K562 (cell line): Measurements from ENCODE around the gene MBNL1. TPM values are rescaled to one million over a fixed set of nuclear protein-coding genes. Genes with fewer than 3 reads are reported as not detected.

Experiments used
- ATAC-seq: fragments of 200-7000 bp; cut with Tn5 transposase; 3 replicates; pipeline ENCODE4 v1.9.1; 2020; ENCODE audit warnings: moderate library complexity
- BruUV-seq: library from RNA; stranded (reverse); fragments of 400-500 nt; replicated peaks from 2 replicates; lab custom pipeline; 2021; lab: Mats Ljungman, UMichigan
- CTCF ChIA-PET: fragments of 300-600 bp; formaldehyde crosslinking; extraction: SDS; loops from one replicate; lab custom pipeline; 2021; ENCODE audit warnings: low intra/inter-chr PET ratio; lab: Yijun Ruan, JAX
- POLR2A ChIA-PET: fragments of 300-600, 350-650 bp; sonication (Branson Sonifier 250); formaldehyde crosslinking; extraction: SDS; loops from one replicate; lab custom pipeline; 2021; ENCODE audit warnings: antibody characterized with exemption, inconsistent platforms; lab: Yijun Ruan, JAX
- DNase-seq, 4 experiments: peaks; one replicate each; pipeline versions ENCODE4 v3.0.0 to v3.0.0-alpha.2; 2011 to 2018; ENCODE audit warnings: low spot score in 3 of 4, mixed read lengths in 3 of 4; ENCODE audit errors: extremely low read depth in 1 of 4
- FAIRE-seq: peaks from 2 replicates; lab custom pipeline; 2011; peaks lifted over from hg19 to GRCh38; lab: Jason Lieb, UNC
- H2AFZ ChIP-seq: 2 replicates; pipeline ENCODE4 v1.6.0; 2011; ENCODE audit warnings: low read depth, low read length, control low read depth, inconsistent platforms
- H3K27ac ChIP-seq: fragments of 200-600 bp; 3 replicates; pipeline ENCODE4 v1.8.0; 2011; ENCODE audit warnings: low read depth, mild to moderate bottlenecking, control low read depth, inconsistent platforms, low read length, moderate library complexity, mixed read lengths; ENCODE audit errors: extremely low read depth
- H3K27me3 ChIP-seq, 2 experiments: fragments of 300-600 bp in 1 of 2; 2 replicates in 1 of 2; 3 replicates in 1 of 2; pipeline versions ENCODE4 v1.6.0 to v1.8.0; 2011; ENCODE audit warnings: inconsistent platforms in 2 of 2, low read length in 2 of 2, mild to moderate bottlenecking in 1 of 2, mixed read lengths in 1 of 2, moderate library complexity in 1 of 2; ENCODE audit not compliant: control insufficient read depth in 2 of 2, insufficient read depth in 2 of 2
- H3K36me3 ChIP-seq: fragments of 300-600 bp; 3 replicates; pipeline ENCODE4 v1.8.0; 2011; ENCODE audit warnings: mild to moderate bottlenecking, low read length, inconsistent platforms; ENCODE audit not compliant: control insufficient read depth, insufficient read depth
- H3K4me1 ChIP-seq, 2 experiments: fragments of 200-600 bp in 1 of 2; replicated peaks in 1 of 2; 2 replicates in 1 of 2; 3 replicates in 1 of 2; pipeline versions ENCODE4 v1.5.1 to v1.8.0; 2011; ENCODE audit warnings: inconsistent platforms in 2 of 2, low read length in 2 of 2, mild to moderate bottlenecking in 1 of 2, mixed read lengths in 1 of 2, moderate library complexity in 1 of 2; ENCODE audit not compliant: control insufficient read depth in 2 of 2, insufficient read depth in 2 of 2
- H3K4me2 ChIP-seq: 2 replicates; pipeline ENCODE4 v1.6.1; 2011; ENCODE audit warnings: low read length, control low read depth, inconsistent platforms, mixed read lengths; ENCODE audit not compliant: insufficient read depth
- H3K4me3 ChIP-seq: fragments of 200-600 bp; sonication (generic), shearing (Covaris generic); 2 replicates; pipeline ENCODE4 v1.5.1; 2016; ENCODE audit warnings: control low read depth, inconsistent platforms
- H3K79me2 ChIP-seq: fragments of 200-600 bp; 3 replicates; pipeline ENCODE4 v1.8.0; 2011; ENCODE audit warnings: low read length, inconsistent platforms; ENCODE audit not compliant: control insufficient read depth, insufficient read depth
- H3K9ac ChIP-seq, 2 experiments: 2 replicates each; pipeline versions ENCODE4 v1.6.0 to v1.6.1; 2011; ENCODE audit warnings: low read depth in 2 of 2, low read length in 2 of 2, control low read depth in 1 of 2, inconsistent platforms in 1 of 2, mild to moderate bottlenecking in 1 of 2, mixed read lengths in 1 of 2; ENCODE audit not compliant: insufficient read depth in 1 of 2
- H3K9me1 ChIP-seq: one replicate; pipeline ENCODE4 v1.6.0; 2011; ENCODE audit warnings: inconsistent platforms, mild to moderate bottlenecking, low read length, moderate library complexity; ENCODE audit not compliant: control insufficient read depth, insufficient read depth
- H3K9me3 ChIP-seq: replicated peaks from 2 replicates; pipeline ENCODE4 v1.5.1; 2011; ENCODE audit warnings: low read depth, low read length, inconsistent platforms; ENCODE audit not compliant: control insufficient read depth, insufficient read depth
- H4K20me1 ChIP-seq: replicated peaks from 2 replicates; pipeline ENCODE4 v1.6.1; 2011; ENCODE audit warnings: low read length, inconsistent platforms, mixed read lengths; ENCODE audit not compliant: control insufficient read depth, insufficient read depth
- BCOR ChIP-seq: fragments of 450-650 bp; IDR thresholded peaks from 2 replicates; pipeline ENCODE4 v1.6.1; 2016
- BRD9 ChIP-seq: fragments of 450-650 bp; IDR thresholded peaks from 2 replicates; pipeline ENCODE4 v1.6.1; 2018; ENCODE audit warnings: low read depth; ENCODE audit not compliant: partially characterized antibody
- CREB5 ChIP-seq: fragments of 250-450 bp; sonication (Bioruptor Pico); IDR thresholded peaks from 2 replicates; pipeline ENCODE4 v1.5.0; 2020; ENCODE audit warnings: mild to moderate bottlenecking
- HIVEP1 ChIP-seq: fragments of 250-450 bp; sonication (Bioruptor Pico); IDR thresholded peaks from 2 replicates; pipeline ENCODE4 v1.4.0; 2020; ENCODE audit warnings: mild to moderate bottlenecking
- HLTF ChIP-seq: fragments of 450-650 bp; IDR thresholded peaks from 2 replicates; pipeline ENCODE4 v1.6.1; 2016
- L3MBTL2 ChIP-seq: fragments of 450-650 bp; IDR thresholded peaks from 2 replicates; pipeline ENCODE4 v1.6.1; 2016; ENCODE audit warnings: mild to moderate bottlenecking, moderate library complexity
- MTF1 ChIP-seq: fragments of 250-450 bp; sonication (Bioruptor Pico); IDR thresholded peaks from 2 replicates; pipeline ENCODE4 v1.9.0; 2021; ENCODE audit warnings: moderate library complexity, mild to moderate bottlenecking, inconsistent platforms, borderline replicate concordance
- NCOR1 ChIP-seq: fragments of 450-650 bp; IDR thresholded peaks from 2 replicates; pipeline ENCODE4 v1.6.1; 2016; ENCODE audit warnings: mild to moderate bottlenecking, moderate library complexity
- NR2C2 ChIP-seq, 2 experiments: fragments of 200-800 bp in 1 of 2; sonication (Bioruptor generic) in 1 of 2; sonication (generic) in 1 of 2; formaldehyde crosslinking in 1 of 2; IDR thresholded peaks; 2 replicates each; pipeline versions ENCODE4 v1.6.1 to v1.8.0; 2016 to 2022; ENCODE audit warnings: mild to moderate bottlenecking in 1 of 2, missing compliant biosample characterization in 1 of 2, missing genetic modification characterization in 1 of 2, missing genetic modification reagents in 1 of 2
- PBX2 ChIP-seq, 2 experiments: IDR thresholded peaks in 1 of 2; conservative IDR thresholded peaks in 1 of 2; 2 replicates each; pipeline ENCODE4 v1.6.1; 2016; ENCODE audit warnings: low read depth in 2 of 2, mild to moderate bottlenecking in 1 of 2, missing compliant biosample characterization in 1 of 2, missing genetic modification characterization in 1 of 2, moderate library complexity in 1 of 2
- POLR2H ChIP-seq: IDR thresholded peaks from 2 replicates; pipeline ENCODE4 v1.6.1; 2016; ENCODE audit warnings: missing genetic modification characterization, low read depth, mild to moderate bottlenecking, control low read depth, missing compliant biosample characterization, moderate library complexity
- TCF3 ChIP-seq: sonication (generic); formaldehyde crosslinking; IDR thresholded peaks from 2 replicates; pipeline ENCODE4 v1.4.0; 2020; ENCODE audit warnings: mild to moderate bottlenecking, missing genetic modification reagents
- ZNF589 ChIP-seq: fragments of 200-800 bp; sonication (Bioruptor generic); IDR thresholded peaks from 2 replicates; pipeline ENCODE4 v1.6.1; 2016; ENCODE audit warnings: low read depth, missing genetic modification characterization, missing compliant biosample characterization
- ZNF766 ChIP-seq: fragments of 200-800 bp; sonication (Bioruptor generic); conservative IDR thresholded peaks from 2 replicates; pipeline ENCODE4 v1.6.1; 2016; ENCODE audit warnings: missing genetic modification characterization, missing compliant biosample characterization
- WGBS: fragments of 100-300 bp; shearing (Covaris generic); methylation state at CpG from one replicate; pipeline ENCODE4 v1.1.6; 2016; ENCODE audit warnings: low coverage, mixed read lengths; ENCODE audit not compliant: insufficient coverage; ENCODE audit errors: missing lambda C conversion rate; 5-methylcytosine and 5-hydroxymethylcytosine counted together
- in situ Hi-C: fragments of 300-500 bp; cut with MboI; formaldehyde crosslinking; loops from 4 replicates; pipeline ENCODE4 v1.15.0; 2018; ENCODE audit warnings: inconsistent platforms, mixed read lengths
- intact Hi-C: fragments of 100-400 bp; cut with micrococcal nuclease; formaldehyde crosslinking; loops from 2 replicates; pipeline ENCODE4 v1.14.2; 2022
- polyA plus RNA-seq, 8 experiments: library from polyadenylated mRNA; depleted of rRNA in 4 of 8; stranded (reverse) in 5 of 8; unstranded in 3 of 8; fragments of >200 nt; fragmentation: Nextera tagmentation in 2 of 8; fragmentation: Illumina TruSeq in 1 of 8; extraction: Ambion mirVana in 2 of 8; extraction: Trizol in 1 of 8; gene quantifications; 2 replicates each; pipeline versions ENCODE4 v1.2.1 to v1.2.3, GENCODE V29; 2011 to 2014; ENCODE audit warnings: inconsistent platforms in 1 of 8, missing spikeins in 1 of 8
- total RNA-seq, 7 experiments: library from RNA; depleted of rRNA in 6 of 7; stranded (reverse); fragments of >200 nt in 6 of 7; fragmentation: Illumina TruSeq in 2 of 7; extraction: Trizol in 2 of 7; gene quantifications; 2 replicates each; pipeline versions ENCODE4 v1.2.1 to v1.2.3, GENCODE V29; 2011 to 2021; ENCODE audit warnings: low replicate concordance in 1 of 7
- TF ChIP-seq, protein P1 (sequence below): fragments of 450-650 bp; IDR thresholded peaks from 2 replicates; pipeline ENCODE4 v1.6.1; 2016; ENCODE audit warnings: low read depth, mild to moderate bottlenecking, moderate library complexity

MBNL1 gene
- total and polyA plus RNA-seq, 9 of the 15 experiments (the other 6 are each of a cell fraction or from before 2014, with no cell fraction given): 70.3 to 243 (median 220) TPM

DNA sequence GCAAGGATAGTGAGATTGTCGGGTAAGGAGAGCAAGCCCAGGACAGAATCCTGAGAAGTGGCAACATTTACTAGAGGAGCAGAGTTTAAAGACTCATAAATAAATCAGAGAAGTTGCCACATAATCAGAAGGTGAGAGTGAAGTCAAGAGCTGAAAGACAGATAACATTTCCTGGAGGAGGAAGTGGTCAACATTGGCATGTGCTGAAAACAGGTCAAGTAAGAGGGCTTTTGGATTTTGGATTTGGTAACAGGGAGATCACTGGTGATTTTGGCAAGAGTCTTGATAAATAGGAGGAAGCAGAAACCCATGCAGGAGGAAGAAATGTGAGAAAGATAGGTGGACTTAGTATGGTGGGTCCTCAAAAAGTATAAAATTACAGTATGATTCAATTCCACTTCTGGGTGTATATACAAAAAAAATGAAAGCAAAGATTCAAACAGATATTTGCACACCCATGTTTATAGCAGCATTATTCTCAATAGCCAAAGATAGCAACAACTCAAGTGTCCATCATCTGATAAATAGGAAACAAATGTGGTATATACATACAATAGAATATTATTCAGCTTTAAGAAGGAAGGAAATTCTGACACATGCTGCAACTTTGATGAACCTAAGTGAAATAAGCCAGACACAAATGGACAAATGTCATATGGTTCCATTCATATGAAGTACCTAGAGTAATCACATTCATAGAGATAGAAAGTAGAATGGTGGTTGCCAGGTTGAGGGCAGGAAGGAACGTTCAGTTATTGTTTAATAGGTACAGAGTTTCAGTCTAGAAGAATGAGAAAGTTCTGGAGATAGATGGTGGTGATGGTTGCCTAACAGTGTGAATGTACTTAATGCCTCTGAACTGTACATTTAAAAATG is 27.3 kb upstream of the MBNL1 start:
- WGBS: 2% methylated on average over 2 of the region's 2 CpGs
- intact Hi-C loops (loop anchor here (10.0 kb wide), 1 partner anchor 167 kb away; no protein-coding TSS in a partner anchor), in situ Hi-C loops (no loop called here)
- no peaks in the 10 kb centered on the region for H3K27me3 ChIP-seq
- ChIA-PET POLR2A (no interaction called here), CTCF (no interaction called here)
- peak in 2 of 4 experiments; percentile 22 to 65 for DNase-seq
- peak overlapping the region in 1 of 2 experiments; percentile 82; a peak in 2 of 4 replicates for H3K9ac ChIP-seq
- H3K4me1 ChIP-seq: peaks cover 13 to 34% of the 10 kb centered on the region in 2 experiments
- ATAC-seq: no peak
- 0 out of 3 replicates have a peak, but pooled peaks cover 4% of the 10 kb centered on the region for H3K36me3 ChIP-seq
- H3K4me2 ChIP-seq: peak overlapping the region; percentile 69
- H3K79me2 ChIP-seq: peaks cover 45% of the 10 kb centered on the region
- peak overlapping the region; percentile 74 for H2AFZ ChIP-seq
- H3K9me3 ChIP-seq: peaks cover 5% of the 10 kb centered on the region; the same call in 1 of the 2 replicates
- peak overlapping the region; percentile 92 for H3K27ac ChIP-seq
- BruUV-seq: no TSS peak
- no peak for FAIRE-seq
- H3K9me1 ChIP-seq: no peaks in the 10 kb centered on the region
- H4K20me1 ChIP-seq: no peaks in the 10 kb centered on the region
- no peak overlapping the region for H3K4me3 ChIP-seq
- TF ChIP-seq HIVEP1 (CRISPR knock-in tag): no peak
- TF ChIP-seq POLR2H (tag): peak; percentile 43; the same call in 1 of the 2 replicates
- peak; percentile 29; the same call in 1 of the 2 replicates for TF ChIP-seq NCOR1
- peak; percentile 61 for TF ChIP-seq BRD9
- peak; percentile 22; the same call in 1 of the 2 replicates for TF ChIP-seq HLTF
- TF ChIP-seq CREB5 (CRISPR knock-in tag): no peak
- TF ChIP-seq PBX2 (CRISPR knock-in tag; IDR thresholded peaks at IDR 0.05; ENCODE audit: low read depth): no peak
- peak; percentile 76 for TF ChIP-seq PBX2 (tag; conservative IDR thresholded peaks at IDR 0.05; ENCODE audit: low read depth)
- TF ChIP-seq MTF1: no peak
- no peak for TF ChIP-seq NR2C2 (CRISPR knock-in tag; IDR thresholded peaks at IDR 0.05)
- TF ChIP-seq NR2C2 (tag; IDR thresholded peaks at IDR 0.05): peak; percentile 49; the same call in 1 of the 2 replicates
- TF ChIP-seq ZNF766 (CRISPR knock-in tag): 0 out of 2 replicates have a peak, but pooled peaks have one; percentile 40
- TF ChIP-seq, protein P1, sequence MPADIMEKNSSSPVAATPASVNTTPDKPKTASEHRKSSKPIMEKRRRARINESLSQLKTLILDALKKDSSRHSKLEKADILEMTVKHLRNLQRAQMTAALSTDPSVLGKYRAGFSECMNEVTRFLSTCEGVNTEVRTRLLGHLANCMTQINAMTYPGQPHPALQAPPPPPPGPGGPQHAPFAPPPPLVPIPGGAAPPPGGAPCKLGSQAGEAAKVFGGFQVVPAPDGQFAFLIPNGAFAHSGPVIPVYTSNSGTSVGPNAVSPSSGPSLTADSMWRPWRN: peak; percentile 63; the same call in 1 of the 2 replicates
- 0 out of 2 replicates have a peak, but pooled peaks have one; percentile 9 for TF ChIP-seq BCOR
- TF ChIP-seq ZNF589 (CRISPR knock-in tag): peak; percentile 71
- TF ChIP-seq L3MBTL2: peak; percentile 73; the same call in 1 of the 2 replicates
- 0 out of 2 replicates have a peak, but pooled peaks have one; percentile 22 for TF ChIP-seq TCF3 (CRISPR knock-in tag)
